HG03135 (cell line): ENCODE measurements around the gene PSG6.
"Not testable (repeated sequence)": the region's sequence is repeated elsewhere in the genome, so short reads cannot be mapped to it uniquely, and the experiment has no call there.

Experiments used
- ATAC-seq: cut with Tn5 transposase; IDR thresholded peaks from one replicate; pipeline ENCODE4 v1.9.1; 2021; ENCODE audit warnings: mild to moderate bottlenecking, moderate library complexity; ENCODE audit not compliant: unreplicated experiment

PSG6 gene

DNA sequence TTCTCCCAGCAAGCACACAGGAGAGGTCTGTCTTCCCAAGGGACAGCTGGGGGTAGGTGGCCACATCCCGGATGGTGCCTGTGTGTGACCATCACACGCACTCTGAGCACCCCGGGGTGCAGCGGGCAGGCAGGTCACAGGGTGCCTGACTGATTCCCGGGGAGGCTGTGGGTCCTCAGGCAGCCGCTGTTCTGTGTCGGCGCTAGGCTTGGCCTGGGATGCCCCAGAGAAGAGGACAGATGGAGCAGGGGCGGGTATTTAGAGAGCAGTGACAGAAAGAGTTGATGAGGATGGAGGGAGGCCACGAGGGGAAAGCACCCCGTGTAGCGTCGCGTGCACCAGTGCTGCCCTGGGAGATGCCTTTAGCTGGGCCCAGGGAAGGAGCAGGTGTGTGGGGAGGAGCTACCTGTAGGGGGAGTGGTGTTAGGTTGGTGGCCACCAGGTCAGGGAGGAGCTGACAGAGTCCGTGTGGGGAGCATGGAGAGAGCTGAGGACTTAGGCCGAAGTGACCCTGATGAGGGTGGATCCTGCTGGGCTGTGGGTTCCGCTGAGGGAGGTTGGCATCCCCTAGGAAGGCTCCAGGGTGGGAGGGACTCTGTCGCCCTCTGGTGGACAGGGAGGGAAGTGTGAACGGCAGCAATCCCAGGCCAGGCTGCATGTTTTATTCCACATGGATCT is 60.7 kb downstream of the PSG6 start:
- not testable (repeated sequence) for ATAC-seq

DNA sequence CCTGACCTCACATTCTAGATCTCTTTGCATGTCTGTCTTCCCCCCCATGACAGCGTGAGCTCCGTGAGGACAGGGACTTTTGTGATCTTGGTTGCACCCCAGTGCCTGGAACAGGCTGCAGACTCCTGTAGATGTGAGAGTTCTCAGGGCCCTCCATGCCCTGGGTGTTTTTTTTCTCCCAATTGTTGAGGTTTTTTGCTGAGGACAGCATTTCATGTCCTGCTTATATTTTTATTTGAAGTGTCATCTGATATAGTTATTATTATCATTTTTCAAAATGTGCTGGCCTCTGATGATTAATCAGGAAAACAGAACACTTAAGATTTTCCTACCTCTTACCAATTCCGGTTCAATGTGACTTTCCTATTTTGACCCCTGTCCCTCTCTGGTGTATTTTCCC is 62.9 kb downstream of the PSG6 start:
- not testable (repeated sequence) for ATAC-seq

DNA sequence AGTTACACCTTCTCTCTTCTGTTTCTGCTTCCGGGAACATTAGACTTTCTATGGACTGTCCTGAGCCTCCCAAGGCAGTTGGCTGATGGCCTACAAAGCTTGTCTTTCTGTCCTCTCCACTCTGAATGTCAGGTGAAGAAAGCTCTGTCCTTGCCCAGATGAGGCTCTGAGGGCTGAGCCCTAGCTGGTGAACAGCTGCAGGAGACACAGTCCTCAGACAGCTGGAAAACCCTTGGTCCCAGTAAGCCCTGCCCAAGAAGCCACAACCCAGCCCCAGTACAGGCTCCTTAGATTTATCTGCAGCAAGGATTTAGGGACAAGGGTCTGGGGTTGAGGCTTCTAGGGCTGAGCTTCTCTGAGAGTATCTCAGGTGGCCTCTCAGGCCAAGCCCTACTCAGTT is 64.5 kb downstream of the PSG6 start:
- not testable (repeated sequence) for ATAC-seq

DNA sequence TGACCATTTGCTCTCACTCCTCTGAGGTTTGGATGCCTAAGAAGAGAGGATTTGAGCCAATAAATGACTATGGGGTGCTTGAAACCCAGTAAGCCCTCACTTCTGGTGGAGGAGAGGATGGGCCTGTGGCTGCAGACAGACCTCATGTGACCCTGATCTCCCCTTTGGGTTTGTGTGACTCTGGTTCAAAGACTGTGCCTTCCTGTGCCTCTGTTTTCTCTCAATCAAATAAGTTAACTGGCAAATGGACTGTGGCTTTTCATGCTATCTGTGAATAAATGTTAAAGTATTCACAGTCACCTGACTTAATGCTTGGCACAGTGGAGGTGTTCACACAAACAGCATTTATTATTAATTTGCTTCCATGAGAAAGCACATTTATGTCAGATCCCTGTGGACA is 64.9 kb downstream of the PSG6 start:
- not testable (repeated sequence) for ATAC-seq
